ENCODE results near the gene KANK2.
"Not testable (repeated sequence)": the region's sequence is repeated elsewhere in the genome, so short reads cannot be mapped to it uniquely, and the experiment has no call there.

The KANK2 gene

GRCh38 chr19:11140896-11141295 is 56.4 kb downstream of the KANK2 start:
- no peak for DNase-seq (ENCODE audit: low read depth)
- no peak overlapping the region for H3K4me3 ChIP-seq (ENCODE audit: low read length)
- no peak for TF ChIP-seq CTCF (IDR thresholded peaks at IDR 0.05; ENCODE audit: insufficient read depth, low read depth, low read length, missing control alignments)

GRCh38 chr19:11140023-11140538 is 57.3 kb downstream of the KANK2 start:
- not testable (repeated sequence) for DNase-seq (ENCODE audit: low read depth); H3K4me3 ChIP-seq (ENCODE audit: low read length)

- no peak overlapping the region for H3K4me3 ChIP-seq (ENCODE audit: low read length)
- peak; percentile 55 for DNase-seq (ENCODE audit: low read depth)
- TF ChIP-seq CTCF (IDR thresholded peaks at IDR 0.05; ENCODE audit: insufficient read depth, low read depth, low read length, missing control alignments) = no peak
These were observed 58.6 kb downstream of the KANK2 start for GRCh38 chr19:11138601-11139300.

GRCh38 chr19:11137542-11138384 is 59.6 kb downstream of the KANK2 start:
- peak; percentile 83 for DNase-seq (ENCODE audit: low read depth)
- peak; percentile 78 for TF ChIP-seq CTCF (IDR thresholded peaks at IDR 0.05; ENCODE audit: insufficient read depth, low read depth, low read length, missing control alignments)
- H3K4me3 ChIP-seq (ENCODE audit: low read length) = peak overlapping the region; percentile 15

GRCh38 chr19:11136400-11137101 is 60.8 kb downstream of the KANK2 start:
- TF ChIP-seq CTCF (IDR thresholded peaks at IDR 0.05; ENCODE audit: insufficient read depth, low read depth, low read length, missing control alignments) = no peak
- no peak overlapping the region for H3K4me3 ChIP-seq (ENCODE audit: low read length)
- no peak for DNase-seq (ENCODE audit: low read depth)

- DNase-seq (ENCODE audit: low read depth) = no peak
- no peak overlapping the region for H3K4me3 ChIP-seq (ENCODE audit: low read length)
- no peak for TF ChIP-seq CTCF (IDR thresholded peaks at IDR 0.05; ENCODE audit: insufficient read depth, low read depth, low read length, missing control alignments)
These were observed 65.9 kb downstream of the KANK2 start for GRCh38 chr19:11131471-11131870.

Data from epithelial cell of esophagus (primary cell).